NCI-H128 (cell line): ENCODE results near the gene COL5A1.
"Not testable (repeated sequence)": the region's sequence is repeated elsewhere in the genome, so short reads cannot be mapped to it uniquely, and the experiment has no call there.

ENCODE experiments used
- DNase-seq: peaks from one replicate; lab custom pipeline; 2025; ENCODE audit not compliant: unreplicated experiment; lab: John Stamatoyannopoulos, UW

COL5A1 gene

GRCh38 chr9:134655586-134656333, 14.2 kb downstream of the COL5A1 start:
- no peak for DNase-seq

DNA sequence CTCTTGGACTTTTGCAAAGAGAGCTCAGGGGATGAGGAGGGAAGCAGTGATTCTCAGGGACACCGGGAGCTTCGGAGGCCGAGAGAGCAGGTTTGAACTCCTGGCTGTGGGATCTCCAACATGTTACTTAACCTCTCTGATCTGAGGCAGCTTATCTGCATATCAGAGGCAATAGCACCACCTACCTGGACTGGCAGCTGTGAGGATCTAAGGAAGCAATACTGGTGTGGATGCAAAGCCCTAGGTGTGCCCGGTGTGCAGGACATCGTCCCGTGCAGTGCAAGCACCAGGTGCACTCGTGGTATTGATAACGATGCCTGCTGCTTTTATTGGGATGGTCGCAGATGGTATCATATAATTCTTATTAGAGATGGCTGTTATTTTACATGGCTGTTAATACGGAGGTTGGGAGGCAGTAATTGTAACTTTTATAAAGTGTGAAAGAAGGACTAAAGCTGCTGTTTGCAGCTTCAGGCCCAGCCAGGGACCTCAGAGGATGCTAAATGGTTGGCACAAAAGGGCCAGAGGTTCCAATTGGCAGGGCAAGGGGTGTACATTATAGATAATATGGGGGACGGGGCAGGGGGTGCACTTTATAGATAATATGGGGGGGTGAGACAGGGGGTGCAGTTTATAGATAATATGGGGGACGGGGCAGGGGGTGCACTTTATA, 14.9 kb downstream of the COL5A1 start:
- no peak for DNase-seq

- DNase-seq = no peak
Observed at GRCh38 chr9:134657666-134658377, 16.2 kb downstream of the COL5A1 start.

DNA sequence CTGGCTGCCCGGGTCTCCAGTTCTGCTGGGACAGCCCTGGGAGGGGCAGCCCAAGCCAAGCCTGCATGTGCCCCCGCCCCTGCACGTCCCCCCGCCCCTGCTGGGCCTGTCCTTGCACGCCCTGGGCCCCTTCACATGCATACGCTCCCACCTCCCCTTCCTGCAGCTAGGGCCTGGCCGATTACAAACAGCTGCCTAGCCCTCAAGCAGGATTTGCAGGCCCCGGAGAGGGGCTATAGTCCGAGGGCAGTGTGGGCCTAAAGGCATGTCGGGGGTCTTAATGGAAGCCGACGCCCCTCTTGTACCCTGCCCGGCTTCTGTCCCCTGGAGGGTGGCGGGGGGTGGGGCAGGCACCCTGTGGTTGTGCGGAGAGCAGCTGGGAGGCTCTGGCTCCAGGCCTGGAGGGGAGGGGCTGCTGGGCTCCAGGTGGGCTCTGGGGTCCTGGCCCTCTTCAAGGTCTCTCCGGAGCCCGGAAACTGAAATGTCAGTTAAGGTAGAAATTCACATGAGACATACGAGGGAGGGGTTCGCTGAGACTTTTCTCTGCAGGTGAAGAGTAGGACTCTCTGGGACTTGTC, 16.9 kb downstream of the COL5A1 start:
- no peak for DNase-seq

DNA sequence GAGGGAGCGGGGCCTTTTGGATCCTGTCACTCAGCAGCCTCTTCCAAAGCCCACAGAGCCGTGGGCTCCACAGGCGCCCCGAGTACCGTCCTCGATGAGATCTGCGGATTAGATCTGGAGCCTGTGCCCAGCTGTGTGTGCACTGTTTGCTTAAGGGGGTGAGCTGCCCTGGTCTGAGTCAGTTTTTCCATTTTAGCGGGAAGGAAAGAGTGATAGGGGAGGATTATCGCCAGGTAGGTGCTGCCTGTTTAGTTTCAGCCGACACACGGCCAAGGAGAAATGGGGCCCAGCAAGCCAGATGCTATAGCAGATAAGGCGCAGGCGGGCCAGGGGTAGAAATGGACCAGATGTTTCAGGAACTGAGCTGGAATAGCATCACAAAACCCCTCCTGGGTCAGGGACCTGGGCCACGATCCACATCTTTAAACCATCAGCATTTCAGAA, 18.1 kb downstream of the COL5A1 start:
- DNase-seq = no peak

DNA sequence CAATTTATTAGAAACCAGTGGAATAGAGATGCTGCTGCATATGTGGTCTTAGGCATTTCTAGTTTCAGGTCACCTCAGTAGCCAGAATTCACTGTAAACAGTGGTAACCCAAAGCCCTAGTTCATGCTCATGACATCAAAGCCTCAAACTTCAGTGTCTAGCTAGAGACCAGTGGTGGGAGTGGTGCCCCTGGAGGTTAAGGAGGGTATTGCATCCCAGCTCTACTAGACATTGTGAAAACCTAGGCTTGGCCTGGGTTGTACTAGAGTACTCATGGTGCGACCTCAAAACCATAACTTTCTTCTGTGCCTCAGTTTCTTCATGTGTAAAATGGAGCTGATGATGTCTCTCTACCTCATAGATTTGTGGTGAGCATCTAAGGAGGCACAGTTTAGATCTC, 18.8 kb downstream of the COL5A1 start:
- no peak for DNase-seq

DNA sequence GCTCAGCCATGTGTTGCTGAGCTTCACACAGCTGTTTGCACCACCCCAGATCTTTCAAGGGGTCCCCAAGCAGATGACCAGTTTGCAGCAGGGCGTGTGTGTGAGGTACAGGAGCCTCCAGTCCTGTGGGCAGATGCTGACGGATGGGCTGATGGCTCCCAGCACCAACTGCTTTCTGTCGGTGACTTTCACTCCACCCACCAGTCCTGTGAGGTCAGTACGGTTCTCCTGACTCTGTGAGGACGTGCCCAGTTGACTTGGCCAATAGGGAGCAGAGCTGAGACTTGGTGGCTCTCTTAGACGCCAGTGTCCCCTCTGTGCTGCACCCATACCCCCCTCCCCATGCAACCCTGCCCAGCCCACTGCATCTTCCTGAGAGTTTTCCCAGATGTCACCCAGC, 19.7 kb downstream of the COL5A1 start:
- no peak for DNase-seq

- DNase-seq = no peak
Observed at GRCh38 chr9:134661791-134662142, 20.2 kb downstream of the COL5A1 start.

GRCh38 chr9:134662143-134662876, 20.7 kb downstream of the COL5A1 start:
- no peak for DNase-seq

DNA sequence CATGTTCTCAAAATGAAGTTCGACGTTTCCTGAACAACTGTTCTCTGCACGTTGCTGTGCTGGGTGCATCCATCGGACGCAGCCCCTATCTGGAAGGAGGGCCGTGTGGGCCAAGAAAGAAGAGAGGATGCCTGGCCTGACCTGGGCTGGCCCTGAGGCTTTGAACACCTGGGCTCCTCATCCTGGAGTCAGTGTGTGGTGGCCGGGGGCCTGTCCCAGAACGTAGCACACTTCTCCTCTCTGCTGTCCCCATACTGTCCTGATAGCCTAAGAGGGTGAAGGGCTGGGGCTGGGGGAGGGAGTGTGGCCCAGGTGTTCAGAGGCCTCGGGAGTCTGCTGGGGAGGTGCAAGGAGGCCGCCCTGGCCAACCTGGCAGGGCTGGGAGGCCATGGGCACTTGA, 21.5 kb downstream of the COL5A1 start:
- no peak for DNase-seq

GRCh38 chr9:134663753-134664415, 22.3 kb downstream of the COL5A1 start:
- no peak for DNase-seq

DNA sequence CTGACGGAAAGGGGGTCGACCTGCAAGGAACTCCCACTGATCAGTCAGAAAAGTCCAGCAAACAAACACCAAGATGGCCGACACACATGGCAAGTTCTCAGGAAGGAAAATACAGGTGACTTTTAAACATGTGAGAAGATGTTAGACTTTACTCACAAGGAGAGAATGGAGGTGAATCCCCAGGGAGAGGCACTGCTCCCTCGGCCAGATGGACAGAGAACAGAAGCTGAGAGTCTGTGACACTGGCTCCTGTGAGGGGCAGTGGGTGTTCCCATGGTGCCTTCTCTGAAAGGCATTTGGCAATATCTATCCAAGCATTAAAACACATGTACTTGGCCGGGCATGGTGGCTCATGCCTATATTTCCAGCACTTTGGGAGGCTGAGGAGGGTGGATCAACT, 22.8 kb downstream of the COL5A1 start:
- no peak for DNase-seq

- DNase-seq = no peak
Observed at GRCh38 chr9:134666208-134666607, 24.6 kb downstream of the COL5A1 start.

DNA sequence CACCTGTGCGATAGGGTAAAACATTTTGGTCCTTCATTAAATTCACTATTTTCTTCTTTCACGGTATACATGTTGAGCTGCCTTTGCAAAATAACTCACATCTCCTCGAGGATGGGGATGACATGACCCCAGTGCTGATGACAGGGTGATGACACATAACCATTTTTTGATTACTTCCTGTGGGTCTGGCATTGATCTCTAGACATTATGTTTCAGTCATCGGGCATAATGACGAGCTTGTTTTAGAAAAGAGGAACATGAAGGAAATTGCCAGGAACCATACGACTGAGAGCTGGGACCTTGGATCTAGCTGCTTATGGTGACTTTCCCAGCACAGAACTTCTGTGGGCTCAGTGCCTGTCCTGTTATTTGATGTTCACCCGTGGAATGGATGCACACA, 25.2 kb downstream of the COL5A1 start:
- DNase-seq = no peak

DNA sequence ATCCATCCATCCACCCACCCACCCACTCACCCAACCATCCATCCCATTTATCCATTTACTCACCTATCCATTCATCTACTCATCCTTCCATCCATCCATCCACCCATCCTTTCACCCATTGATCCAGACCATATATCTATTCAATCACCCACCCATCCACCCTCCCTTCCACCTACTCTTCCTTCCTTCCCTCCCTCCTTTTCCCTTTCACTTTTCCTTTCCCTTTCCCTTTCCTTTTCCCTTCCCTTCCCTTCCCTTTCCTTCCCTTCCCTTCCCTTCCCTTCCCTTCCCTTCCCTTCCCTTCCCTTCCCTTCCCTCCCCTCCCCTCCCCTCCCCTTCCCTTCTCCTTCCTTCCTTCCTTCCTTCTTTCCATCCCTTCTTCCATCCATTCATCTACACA, 27.4 kb downstream of the COL5A1 start:
- DNase-seq = not testable (repeated sequence)

DNA sequence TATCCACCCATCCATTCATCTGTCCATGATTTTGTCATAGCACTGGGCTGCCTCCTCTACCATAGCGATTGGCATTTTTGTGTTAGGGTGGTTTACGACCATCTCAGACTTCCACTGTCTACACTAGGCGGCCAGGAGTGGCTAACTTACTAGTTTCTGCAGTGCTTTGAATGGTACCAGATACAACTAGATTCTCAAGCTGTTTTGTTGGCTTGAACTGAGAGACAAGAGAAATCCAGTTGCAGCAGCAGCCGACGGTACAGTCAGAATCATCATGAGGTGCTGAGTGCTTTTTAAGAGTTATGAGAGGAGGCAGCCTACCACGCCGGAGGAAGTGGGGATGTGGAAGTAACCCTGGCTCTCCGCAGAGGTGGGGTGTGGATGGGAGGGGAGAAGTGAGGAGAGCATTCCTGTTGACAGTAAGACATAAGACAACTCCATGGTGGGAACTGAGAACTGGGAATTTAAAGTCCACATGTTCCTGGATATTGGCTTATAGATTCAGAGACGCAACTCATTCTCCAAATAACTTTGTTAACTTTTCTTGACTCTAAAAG, 27.9 kb downstream of the COL5A1 start:
- no peak for DNase-seq

- no peak for DNase-seq
Observed at GRCh38 chr9:134670042-134670525, 28.5 kb downstream of the COL5A1 start.

DNA sequence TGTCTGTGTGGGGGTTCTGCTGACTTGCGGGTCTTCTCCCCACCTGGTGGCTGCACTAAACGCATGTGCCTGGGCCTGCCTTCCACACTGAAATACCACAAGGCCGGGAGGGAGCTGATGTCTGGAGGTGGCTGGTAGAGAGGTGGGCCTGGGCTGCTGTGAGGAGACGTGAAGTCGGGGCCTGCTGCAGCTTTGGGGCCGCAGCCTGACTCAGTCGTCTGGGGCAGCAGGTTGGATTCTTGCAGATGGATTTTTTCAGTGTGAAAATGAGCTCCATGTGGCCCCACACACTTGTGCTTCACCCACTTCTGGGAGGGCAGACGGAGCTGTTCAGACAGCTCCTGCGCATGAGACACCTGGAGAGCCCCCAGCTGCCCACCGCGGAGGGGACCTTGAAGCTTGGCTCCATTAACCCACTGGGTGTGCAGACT, 29.3 kb downstream of the COL5A1 start:
- no peak for DNase-seq

GRCh38 chr9:134671341-134672113, 29.9 kb downstream of the COL5A1 start:
- DNase-seq = no peak
